NCI-H187 treated with DMSO at 0.1 percent for 48 hours (cell line): ENCODE results near the gene ZNF770.

Source experiments
- DNase-seq: peaks from one replicate; lab custom pipeline; 2025; lab: John Stamatoyannopoulos, UW

ZNF770 gene, protein sequence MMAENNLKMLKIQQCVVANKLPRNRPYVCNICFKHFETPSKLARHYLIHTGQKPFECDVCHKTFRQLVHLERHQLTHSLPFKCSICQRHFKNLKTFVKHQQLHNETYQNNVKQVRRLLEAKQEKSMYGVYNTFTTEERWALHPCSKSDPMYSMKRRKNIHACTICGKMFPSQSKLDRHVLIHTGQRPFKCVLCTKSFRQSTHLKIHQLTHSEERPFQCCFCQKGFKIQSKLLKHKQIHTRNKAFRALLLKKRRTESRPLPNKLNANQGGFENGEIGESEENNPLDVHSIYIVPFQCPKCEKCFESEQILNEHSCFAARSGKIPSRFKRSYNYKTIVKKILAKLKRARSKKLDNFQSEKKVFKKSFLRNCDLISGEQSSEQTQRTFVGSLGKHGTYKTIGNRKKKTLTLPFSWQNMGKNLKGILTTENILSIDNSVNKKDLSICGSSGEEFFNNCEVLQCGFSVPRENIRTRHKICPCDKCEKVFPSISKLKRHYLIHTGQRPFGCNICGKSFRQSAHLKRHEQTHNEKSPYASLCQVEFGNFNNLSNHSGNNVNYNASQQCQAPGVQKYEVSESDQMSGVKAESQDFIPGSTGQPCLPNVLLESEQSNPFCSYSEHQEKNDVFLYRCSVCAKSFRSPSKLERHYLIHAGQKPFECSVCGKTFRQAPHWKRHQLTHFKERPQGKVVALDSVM

DNA sequence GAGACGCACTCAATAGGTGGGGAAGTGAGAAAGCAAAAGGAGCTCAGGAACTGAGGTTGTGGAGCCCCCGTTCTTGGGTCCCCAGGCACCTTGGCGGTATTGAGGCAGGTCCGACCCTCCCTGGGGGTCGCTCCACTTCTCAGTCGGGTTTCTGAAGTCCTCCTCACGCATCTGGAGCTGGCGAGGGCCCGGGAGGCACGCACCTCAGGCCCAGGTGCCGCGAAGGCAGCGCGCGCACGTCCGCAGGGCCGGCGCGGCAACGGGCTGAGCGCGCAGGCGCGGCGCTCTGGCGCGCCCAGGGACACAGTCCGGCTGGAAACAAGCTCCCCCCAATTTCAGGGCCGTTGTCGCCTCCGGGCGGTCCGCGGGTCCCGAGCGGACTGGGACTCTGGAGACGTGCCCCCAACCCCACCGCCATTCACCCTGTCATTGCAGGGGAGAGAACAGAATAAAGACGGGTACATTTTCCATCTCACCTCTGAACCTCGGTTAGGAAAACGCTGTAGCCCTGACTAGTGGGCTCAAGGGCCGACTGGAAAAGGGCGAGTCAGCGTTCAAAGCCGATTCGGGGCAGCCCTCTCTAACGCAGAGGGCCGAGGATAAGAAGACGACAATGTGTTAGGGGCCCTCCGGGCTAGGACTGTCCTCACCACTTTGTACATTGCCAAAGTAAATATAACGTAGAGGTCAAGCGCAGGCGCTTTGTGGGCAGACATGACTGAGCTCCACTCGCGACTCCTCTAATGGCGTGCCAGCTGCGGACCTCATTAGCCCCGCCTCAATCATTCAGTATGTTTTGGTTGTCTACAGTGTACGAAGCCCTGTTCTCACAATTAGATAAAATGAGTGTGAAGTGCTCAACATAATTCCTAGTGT lies at the start of gene ZNF770:
Gene ZNF770 (minus strand): TSS at position 261 of the 876 bp plus-strand sequence. CDS start 4,853 bp downstream, outside the sequence.
- DNase-seq: no peak

DNA sequence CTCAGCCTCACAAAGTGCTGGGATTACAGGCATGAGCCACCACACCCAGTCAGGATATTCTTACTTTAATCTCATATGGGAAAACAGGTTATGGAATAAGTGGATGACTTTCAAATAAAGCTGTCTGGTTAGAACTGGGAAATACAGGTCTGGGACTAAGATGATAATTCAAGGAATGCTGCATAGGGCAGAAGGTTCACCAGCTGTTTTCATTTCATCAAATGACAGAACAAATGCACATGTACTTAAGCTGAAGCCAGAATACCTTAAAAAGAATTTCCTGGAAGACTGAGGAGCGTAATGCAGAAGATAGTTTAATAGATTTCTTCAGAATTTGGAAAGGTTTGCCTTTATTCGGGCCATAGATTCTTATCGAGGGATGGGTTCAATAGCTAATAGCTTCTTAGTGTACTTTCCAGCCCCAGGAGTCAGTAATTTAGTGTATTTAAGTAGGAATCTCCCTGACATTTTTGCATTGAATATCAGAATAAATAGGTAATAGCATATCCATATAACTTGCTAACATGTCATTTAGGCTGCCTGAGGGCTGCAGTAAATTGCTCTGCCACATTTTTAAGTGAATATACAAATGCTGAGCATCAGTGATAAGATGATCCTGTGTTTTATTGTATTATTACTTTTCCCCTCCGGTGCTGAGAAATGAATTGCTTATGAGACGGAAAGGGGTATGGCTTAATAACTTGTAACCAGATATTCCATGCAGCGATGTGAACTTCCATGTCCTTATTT lies 40.3 kb upstream of the ZNF770 start:
- no peak for DNase-seq

DNA sequence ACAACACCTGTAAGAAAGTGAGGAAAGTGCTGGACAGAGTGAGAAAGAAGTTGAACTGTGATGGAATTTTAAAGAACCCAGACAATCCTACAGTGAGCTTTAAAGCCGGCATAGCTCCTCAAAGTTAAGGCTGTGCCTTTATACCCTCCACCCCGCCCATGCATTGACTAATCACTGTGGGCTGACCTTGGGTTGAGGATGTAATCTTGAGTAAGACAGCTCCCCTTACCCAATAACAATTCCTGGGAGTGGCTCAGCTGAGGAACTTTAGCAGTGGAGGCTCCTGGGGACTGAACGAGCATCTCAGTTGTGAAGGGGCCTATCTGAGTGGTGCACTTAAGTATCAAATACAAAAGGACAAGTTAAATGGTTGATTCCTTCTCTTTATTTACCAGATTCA lies 35.7 kb upstream of the ZNF770 start:
- no peak for DNase-seq

DNA sequence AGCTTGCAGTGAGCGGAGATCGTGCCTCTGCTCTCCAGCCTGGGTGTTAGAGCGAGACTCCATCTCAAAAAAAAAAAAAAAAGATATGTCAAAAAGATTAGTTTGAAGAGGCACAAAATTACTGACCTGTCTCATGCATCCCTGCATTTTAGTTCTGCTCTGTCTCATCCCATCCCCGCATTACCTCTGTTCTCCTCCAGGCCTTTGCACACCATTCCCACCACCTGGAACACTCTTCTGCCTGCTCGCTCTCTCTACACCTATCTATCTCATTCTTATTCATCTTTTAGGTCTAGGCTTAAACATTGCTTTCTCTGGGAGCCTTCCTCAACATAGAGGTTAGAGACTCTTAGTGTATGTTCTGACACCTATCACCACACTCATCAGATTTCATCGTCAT lies 32.9 kb upstream of the ZNF770 start:
- no peak for DNase-seq

DNA sequence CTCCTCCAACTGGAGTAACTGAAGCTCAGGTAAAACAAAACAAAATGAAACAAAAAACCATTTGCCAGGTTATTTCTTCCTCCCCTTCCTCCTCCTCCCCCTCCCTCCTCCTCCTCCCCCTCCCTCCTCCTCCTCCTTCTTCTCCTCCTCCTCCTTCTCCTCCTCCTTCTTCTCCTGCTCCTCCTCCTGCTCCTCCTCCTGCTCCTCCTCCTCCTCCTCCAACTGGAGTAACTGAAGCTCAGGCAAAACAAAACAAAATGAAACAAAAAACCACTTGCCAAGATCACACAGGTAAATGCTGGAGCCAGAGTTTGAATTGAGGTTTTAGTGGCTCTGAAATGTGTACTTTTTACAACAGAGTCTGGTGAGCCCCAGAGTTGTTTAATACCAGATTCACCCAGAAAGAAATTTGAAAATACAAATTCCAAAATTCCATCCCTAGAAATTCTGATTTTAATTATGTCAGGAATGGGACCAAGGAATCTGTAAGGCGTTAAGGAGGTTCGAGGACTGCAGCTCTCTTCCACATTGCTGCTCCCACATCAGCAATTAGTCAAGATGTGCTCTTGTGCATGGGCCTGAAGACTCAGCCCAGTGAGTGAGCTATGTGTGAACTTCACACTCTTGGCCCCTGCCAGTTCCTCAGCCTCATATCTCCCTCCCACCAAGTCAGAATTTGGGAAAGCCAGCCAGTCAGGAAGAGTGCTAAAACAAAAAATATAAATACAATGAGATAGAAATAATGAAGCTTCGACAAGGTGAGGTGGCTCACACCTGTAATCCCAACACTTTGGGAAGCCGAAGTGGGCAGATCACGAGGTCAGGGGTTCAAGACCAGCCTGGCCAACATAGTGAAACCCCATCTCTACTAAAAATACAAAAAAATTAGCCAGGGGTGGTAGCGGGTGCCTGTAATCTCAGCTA lies 31.6 kb upstream of the ZNF770 start:
- DNase-seq: no peak

DNA sequence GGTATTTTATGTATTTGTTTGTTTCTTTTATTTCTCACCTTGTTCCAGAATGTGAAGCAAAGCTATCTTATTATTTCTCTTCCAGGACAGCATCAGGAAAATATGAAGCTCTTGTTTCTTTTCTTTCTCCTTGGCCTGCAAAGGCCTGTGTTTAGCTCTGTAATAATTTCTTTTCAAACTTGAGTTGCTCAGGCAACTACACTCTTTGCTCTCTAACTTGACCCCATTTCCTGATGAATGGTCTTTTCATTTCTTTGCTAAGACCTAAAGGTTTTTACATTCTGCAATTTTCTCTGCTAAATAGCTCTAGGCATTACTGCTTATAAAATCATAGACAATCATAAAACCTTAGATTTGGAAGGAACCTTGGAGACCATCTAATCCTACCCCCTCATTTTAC lies 26.2 kb upstream of the ZNF770 start:
- no peak for DNase-seq

DNA sequence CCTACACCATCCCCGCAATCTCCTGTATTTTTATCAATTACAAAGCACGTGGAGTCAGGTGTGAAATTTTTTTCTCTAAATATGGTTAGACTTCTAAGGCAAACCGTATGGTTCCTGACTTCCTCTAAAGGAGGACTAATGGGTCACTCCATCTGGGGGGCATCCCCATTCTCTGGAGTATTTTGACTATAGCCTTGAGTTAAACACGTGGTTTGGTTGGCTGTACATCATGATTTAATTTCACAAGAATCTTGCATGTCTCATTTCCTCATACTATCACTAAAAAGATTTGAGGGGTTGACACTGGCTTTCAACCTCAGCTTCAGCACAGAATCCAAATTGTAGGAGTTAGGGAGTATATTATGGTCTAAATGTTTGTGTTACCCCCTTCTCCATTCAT lies 25.3 kb upstream of the ZNF770 start:
- no peak for DNase-seq

DNA sequence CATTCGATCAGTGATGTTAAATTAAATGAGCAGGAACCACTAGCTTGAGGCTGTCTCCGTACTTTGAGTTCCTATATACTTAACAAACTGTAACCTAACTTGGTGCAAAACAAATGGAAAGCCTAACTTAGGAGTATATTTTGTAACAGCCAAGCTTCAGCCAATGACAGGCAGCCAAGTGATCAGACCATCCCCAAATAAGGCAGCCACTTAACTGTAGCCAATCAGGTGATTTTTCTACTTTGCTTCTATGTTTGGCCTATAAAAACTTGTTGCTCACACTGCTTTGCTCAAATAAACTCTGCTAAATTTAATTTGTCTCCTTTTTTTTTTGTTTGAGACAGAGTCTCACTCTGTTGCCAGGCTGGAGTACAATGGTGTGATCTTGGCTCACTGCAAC lies 19.3 kb upstream of the ZNF770 start:
- no peak for DNase-seq

DNA sequence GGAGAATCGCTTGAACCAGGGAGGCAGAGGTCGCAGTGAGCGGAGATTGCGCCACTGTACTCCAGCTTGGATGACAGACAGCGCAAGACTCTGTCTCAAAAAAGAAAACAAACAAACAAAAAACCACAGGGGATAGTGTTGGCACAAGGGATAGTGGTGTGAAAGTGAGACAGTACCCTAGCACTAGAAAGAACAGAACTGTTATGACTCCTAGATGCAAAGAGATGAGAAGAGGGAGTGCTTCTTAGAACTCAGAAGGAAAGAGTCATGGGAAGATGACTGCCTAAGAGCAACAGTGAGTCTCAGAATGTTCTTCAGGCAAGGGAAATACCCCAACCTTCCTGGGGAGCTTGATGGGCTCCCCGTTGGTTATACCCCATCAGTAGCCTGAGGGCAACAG lies 17.8 kb upstream of the ZNF770 start:
- DNase-seq: no peak

DNA sequence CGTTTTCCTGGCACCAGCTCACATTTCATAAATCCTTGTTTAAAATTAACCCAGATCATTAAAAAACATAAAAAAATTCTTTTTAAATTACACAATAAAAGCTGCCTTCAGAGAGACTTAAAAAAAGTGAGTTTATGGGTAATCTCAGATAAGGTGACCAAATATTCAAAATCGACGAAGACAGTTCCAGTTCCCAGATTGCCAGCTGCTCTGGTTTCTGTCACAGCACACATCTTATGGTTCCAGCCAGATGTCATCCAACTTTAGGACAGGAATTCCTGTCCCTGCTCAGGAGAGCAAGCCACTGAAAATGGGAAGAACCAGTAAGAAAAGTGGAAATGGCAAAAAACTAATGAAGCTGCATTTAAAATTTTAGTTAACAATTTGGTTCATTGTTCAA lies 15.8 kb upstream of the ZNF770 start:
- DNase-seq: no peak

DNA sequence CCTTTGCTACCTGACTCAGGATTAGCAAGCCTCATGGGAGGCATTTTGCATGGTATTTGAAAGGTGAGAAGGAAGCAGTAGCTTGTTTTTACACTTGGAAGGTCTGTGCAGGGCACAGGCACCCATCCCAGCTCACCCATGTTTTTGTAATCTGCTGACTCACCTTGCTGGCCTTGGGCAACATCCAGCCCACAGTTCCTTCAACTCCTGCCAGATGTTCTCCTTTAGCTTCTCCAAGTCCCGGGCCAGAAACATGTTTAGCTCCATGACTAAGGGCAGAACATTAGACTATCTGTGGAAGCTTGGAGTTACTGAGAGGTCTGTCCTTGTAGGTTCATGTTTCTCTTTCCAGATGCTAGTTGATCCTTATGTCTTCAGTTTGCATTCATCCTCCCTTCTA lies 12.4 kb upstream of the ZNF770 start:
- no peak for DNase-seq

DNA sequence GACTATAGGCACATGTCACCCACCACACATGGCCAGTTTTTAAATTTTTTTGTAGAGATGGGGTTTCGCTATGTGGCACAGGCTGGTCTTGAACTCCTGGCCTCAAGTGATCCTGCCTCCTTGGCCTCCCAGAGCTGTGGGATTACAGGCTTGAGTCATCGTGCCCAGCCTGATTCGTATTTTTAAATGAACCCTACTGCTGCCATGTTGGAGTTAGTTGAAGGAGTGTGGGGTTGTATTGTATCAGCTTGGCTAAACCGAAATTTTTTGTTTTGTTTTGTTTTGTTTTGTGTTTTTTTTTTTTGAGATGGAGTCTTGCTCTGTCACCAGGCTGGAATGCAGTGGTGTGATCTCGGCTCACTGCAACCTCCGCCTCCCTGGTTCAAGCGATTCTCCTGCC lies 11.8 kb upstream of the ZNF770 start:
- no peak for DNase-seq

DNA sequence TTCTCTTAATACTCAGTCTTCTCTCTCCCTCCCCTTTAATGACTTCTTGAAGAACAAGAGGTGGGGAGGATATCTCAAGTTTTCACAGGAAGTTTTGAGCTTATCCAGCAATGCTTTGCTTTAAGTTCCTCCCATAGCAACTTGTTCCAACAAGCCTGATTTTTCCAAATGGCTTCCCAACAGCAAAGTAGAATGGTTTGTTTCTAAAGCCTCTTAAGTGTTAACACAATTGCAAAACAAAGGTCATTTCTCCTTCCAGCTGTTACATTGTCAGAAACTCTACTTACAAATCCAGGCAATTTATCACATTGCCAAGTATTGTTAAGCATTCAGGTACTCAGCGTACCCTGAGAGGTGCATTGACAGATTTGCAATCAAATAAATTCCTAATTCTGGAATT lies 6.8 kb upstream of the ZNF770 start:
- DNase-seq: no peak

DNA sequence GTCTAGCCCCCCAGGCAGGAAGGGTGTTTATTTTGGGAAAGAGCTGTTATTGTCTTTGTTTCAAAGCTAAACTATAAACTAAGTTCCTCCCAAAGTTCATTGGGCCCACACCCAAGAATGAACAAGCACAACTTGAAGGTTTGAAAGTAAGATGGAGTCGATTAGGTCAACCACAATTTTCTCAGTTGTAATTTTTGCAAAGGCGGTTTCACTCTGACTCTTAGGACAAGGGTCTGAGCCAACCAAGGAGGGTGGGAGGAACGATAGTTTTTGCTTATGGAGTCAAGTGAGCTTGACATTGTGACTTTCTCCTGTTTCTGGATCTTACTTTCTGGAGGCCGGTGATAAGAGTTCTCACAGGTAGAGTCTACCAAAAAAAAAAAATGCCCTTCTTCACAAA lies 5.8 kb upstream of the ZNF770 start:
- DNase-seq: no peak

DNA sequence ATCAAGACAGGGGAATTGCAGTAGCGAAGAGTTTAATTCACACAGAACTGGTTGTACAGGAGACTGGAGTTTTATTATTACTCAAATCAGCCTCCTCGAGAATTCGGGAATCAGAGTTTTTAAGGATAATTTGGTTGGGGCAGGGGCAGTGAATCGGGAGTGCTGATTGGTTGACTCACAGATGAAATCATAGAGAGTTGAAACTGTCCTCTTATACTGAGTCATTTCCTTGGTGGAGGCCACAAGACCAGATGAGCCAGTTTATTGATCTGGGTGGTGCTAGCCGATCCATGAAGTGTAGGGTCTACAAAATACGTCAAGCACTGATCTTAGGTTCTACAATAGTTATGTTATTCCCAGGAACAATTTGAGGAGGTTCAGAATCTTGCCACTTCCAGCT lies 5.3 kb upstream of the ZNF770 start:
- DNase-seq: no peak

DNA sequence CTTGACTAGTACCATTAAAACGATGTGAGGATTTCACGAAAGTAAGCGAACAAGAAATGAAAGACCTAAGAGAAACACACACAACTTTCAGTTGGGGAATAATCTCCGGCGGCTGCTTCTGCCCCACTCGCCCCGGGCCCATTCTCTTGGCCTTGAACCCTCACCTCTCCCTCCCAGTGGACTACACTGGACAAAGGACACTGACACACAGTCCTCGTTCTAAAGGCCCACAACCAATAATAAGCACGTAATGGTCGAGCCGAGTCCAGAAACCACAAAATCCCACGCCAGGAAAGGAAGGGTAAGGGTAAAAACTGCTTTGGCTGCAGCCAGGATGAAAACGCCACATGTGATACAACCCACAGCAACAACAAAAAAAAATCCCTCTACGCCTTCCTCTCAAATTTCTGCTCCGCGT lies 469 bp downstream of the ZNF770 start:
- DNase-seq: no peak

DNA sequence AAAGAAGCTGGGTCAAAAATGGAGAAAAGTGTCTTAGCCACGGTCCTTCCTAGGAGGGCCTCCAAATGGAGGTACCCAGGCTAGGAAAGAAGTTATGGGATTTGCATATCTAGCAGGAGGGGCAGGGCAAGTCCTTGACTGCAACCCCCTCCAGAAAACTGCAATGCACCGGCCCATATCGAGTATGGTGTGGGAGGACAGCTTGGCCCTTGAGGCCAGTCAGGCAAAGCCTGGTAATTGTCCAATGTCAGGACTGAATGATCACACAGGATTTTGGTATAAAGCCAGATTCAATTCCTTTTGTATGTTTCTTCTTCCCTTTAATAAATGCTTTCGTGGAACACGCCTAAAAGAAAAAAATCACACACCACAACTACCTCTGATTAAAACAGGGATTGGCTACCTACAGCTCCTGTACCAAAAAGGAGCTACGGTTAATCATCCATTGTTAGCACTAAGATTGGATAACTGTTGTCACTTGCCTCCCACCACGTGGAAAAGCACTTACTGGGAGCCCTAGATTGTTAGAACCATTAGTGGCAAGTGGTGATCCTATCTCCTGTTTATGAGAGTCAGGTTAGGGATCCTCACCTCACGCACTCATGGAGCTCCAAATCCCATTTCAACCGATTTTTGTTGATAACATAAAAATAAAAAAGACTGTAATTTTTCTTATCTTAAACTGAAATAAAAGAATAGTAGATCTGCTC lies 1.2 kb downstream of the ZNF770 start:
- DNase-seq: no peak

DNA sequence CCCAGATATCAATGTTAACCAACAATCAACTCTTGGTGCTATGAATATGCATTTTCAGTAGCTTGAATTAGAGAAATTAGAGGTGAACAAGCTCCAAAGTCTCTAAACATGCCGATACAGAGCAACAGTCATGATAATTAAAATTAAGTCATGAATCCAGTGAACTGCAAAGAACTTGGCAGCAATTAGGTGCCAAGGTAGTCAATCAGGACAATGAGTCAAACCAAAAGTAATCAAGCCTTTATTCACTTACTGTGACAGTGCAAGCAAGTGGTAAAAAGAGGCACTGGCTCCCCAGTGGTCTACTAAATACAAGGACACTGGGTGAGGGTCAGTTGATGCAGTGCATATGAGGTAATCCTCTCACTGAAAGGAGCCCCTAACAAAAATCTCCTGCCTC lies 1.8 kb downstream of the ZNF770 start:
- DNase-seq: no peak

DNA sequence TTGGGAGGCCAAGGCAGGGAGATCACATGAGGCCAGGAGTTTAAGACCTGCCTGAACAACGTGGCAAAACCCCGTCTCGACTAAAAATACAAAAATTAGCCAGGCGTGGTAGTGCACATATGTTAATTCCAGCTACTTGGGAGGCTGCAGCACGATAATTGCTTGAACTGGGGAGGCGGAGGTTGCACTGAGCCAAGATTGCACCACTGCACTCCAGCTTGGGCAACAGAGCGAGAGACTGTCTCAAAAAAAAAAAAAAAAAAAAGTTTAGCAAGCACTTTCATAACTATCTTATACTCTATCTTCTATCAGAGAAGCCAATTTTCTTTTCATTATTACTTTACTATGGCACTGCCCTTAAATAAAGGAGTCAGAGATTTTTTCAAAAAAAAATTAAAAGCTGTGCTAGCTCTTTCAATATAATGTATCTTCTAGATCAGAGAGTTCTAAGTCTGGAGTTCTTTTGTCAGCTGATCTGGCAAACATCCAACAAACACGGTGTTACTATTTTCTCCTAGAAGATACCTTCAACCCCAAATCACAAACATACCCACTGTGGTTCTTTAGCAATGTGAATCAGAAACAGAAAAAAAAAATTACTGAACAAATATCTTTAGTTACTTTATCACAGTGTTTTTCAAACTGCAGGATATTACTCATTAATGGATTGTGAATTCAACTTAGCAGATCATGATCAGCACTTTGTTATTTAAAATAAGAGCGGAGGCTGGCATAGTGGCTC lies 3.0 kb downstream of the ZNF770 start:
- no peak for DNase-seq
